ENCODE data around the gene MYL12B.

Gene MYL12B

GRCh38 chr18:3284501-3284900, 22.6 kb downstream of the MYL12B start:
- H3K27ac ChIP-seq (ENCODE audit: low read length), result no peak overlapping the region
- H4K20me1 ChIP-seq (ENCODE audit: insufficient read depth, low read length), result no peaks in the 10 kb centered on the region
- no peak overlapping the region for H3K9ac ChIP-seq (ENCODE audit: low read depth, low read length)
- no peak for DNase-seq
- H3K4me1 ChIP-seq (ENCODE audit: insufficient read depth, low read length), result no peaks in the 10 kb centered on the region
- H3K79me2 ChIP-seq (ENCODE audit: insufficient read depth, low read length), result no peaks in the 10 kb centered on the region
- H3K9me3 ChIP-seq (ENCODE audit: insufficient read depth, low read length, severe bottlenecking), result no peaks in the 10 kb centered on the region
- no peak overlapping the region for H3K4me2 ChIP-seq (ENCODE audit: insufficient read depth, low read length)
- TF ChIP-seq EZH2 (IDR thresholded peaks at IDR 0.05; ENCODE audit: borderline replicate concordance, low read depth, low read length, severe bottlenecking) (no peak), CTCF (IDR thresholded peaks at IDR 0.05; ENCODE audit: borderline replicate concordance, extremely low read depth, low read length, poor library complexity, severe bottlenecking) (no peak)
- no peaks in the 10 kb centered on the region for H3K36me3 ChIP-seq (ENCODE audit: insufficient read depth, low read length)
- H2AFZ ChIP-seq (ENCODE audit: low read depth, low read length), result no peak overlapping the region
- no peak overlapping the region for H3K4me3 ChIP-seq (ENCODE audit: low read depth in 1 of 2, low read length in 2 of 2)
- H3K27me3 ChIP-seq (ENCODE audit: insufficient read depth, low read length, poor library complexity), result no peaks in the 10 kb centered on the region
- no peak for ATAC-seq (ENCODE audit: insufficient read depth, low read depth)

- no peaks in the 10 kb centered on the region for H3K4me1 ChIP-seq (ENCODE audit: insufficient read depth, low read length)
- H3K9ac ChIP-seq (ENCODE audit: low read depth, low read length), result no peak overlapping the region
- H3K36me3 ChIP-seq (ENCODE audit: insufficient read depth, low read length), result no peaks in the 10 kb centered on the region
- DNase-seq (no peak), ATAC-seq (ENCODE audit: insufficient read depth, low read depth) (no peak)
- no peak overlapping the region for H3K4me2 ChIP-seq (ENCODE audit: insufficient read depth, low read length)
- H4K20me1 ChIP-seq (ENCODE audit: insufficient read depth, low read length), result no peaks in the 10 kb centered on the region
- no peak overlapping the region for H3K4me3 ChIP-seq (ENCODE audit: low read depth in 1 of 2, low read length in 2 of 2)
- TF ChIP-seq CTCF (IDR thresholded peaks at IDR 0.05; ENCODE audit: borderline replicate concordance, extremely low read depth, low read length, poor library complexity, severe bottlenecking) (no peak), EZH2 (IDR thresholded peaks at IDR 0.05; ENCODE audit: borderline replicate concordance, low read depth, low read length, severe bottlenecking) (no peak)
- H2AFZ ChIP-seq (ENCODE audit: low read depth, low read length), result no peak overlapping the region
- H3K79me2 ChIP-seq (ENCODE audit: insufficient read depth, low read length), result no peaks in the 10 kb centered on the region
- no peaks in the 10 kb centered on the region for H3K27me3 ChIP-seq (ENCODE audit: insufficient read depth, low read length, poor library complexity)
- no peak overlapping the region for H3K27ac ChIP-seq (ENCODE audit: low read length)
- H3K9me3 ChIP-seq (ENCODE audit: insufficient read depth, low read length, severe bottlenecking), result no peaks in the 10 kb centered on the region
Measured at GRCh38 chr18:3286159-3286558, 24.2 kb downstream of the MYL12B start.

- Histone ChIP-seq H2AFZ (ENCODE audit: low read depth, low read length) (no peak overlapping the region), H4K20me1 (ENCODE audit: insufficient read depth, low read length) (no peaks in the 10 kb centered on the region), H3K36me3 (ENCODE audit: insufficient read depth, low read length) (no peaks in the 10 kb centered on the region; the same call in 1 of the 2 replicates), H3K27me3 (ENCODE audit: insufficient read depth, low read length, poor library complexity) (no peaks in the 10 kb centered on the region), H3K4me1 (ENCODE audit: insufficient read depth, low read length) (peaks cover 13% of the 10 kb centered on the region), H3K4me2 (ENCODE audit: insufficient read depth, low read length) (no peak overlapping the region), H3K27ac (ENCODE audit: low read length) (no peak overlapping the region), H3K9ac (ENCODE audit: low read depth, low read length) (no peak overlapping the region), H3K9me3 (ENCODE audit: insufficient read depth, low read length, severe bottlenecking) (no peaks in the 10 kb centered on the region), H3K79me2 (ENCODE audit: insufficient read depth, low read length) (0 out of 2 replicates have a peak, but pooled peaks cover 4% of the 10 kb centered on the region), H3K4me3 (ENCODE audit: low read depth in 1 of 2, low read length in 2 of 2) (no peak overlapping the region)
- ATAC-seq (ENCODE audit: insufficient read depth, low read depth), result no peak
- DNase-seq, result no peak
- TF ChIP-seq CTCF (IDR thresholded peaks at IDR 0.05; ENCODE audit: borderline replicate concordance, extremely low read depth, low read length, poor library complexity, severe bottlenecking), result no peak
- no peak for TF ChIP-seq EZH2 (IDR thresholded peaks at IDR 0.05; ENCODE audit: borderline replicate concordance, low read depth, low read length, severe bottlenecking)
Measured at GRCh38 chr18:3293196-3293951, 31.4 kb downstream of the MYL12B start.
